Dermis blood vessel endothelial cell (primary cell): ENCODE measurements around the gene MAPK8. TPM values are rescaled to one million over a fixed set of nuclear protein-coding genes. Genes with fewer than 3 reads are reported as not detected.

ENCODE experiments used
- DNase-seq: peaks from one replicate; pipeline ENCODE4 v3.0.0; 2010
- total RNA-seq: library from RNA; depleted of rRNA; stranded (reverse); fragments of >200 nt; gene quantifications from 2 replicates; pipeline ENCODE4 v1.2.3, GENCODE V29; 2014

The MAPK8 gene
- total RNA-seq, 1 donor from 2014 or later, result 81.3 TPM

GRCh38 chr10:48450741-48451466 lies 144.4 kb downstream of the MAPK8 start:
- no peak for DNase-seq

DNA sequence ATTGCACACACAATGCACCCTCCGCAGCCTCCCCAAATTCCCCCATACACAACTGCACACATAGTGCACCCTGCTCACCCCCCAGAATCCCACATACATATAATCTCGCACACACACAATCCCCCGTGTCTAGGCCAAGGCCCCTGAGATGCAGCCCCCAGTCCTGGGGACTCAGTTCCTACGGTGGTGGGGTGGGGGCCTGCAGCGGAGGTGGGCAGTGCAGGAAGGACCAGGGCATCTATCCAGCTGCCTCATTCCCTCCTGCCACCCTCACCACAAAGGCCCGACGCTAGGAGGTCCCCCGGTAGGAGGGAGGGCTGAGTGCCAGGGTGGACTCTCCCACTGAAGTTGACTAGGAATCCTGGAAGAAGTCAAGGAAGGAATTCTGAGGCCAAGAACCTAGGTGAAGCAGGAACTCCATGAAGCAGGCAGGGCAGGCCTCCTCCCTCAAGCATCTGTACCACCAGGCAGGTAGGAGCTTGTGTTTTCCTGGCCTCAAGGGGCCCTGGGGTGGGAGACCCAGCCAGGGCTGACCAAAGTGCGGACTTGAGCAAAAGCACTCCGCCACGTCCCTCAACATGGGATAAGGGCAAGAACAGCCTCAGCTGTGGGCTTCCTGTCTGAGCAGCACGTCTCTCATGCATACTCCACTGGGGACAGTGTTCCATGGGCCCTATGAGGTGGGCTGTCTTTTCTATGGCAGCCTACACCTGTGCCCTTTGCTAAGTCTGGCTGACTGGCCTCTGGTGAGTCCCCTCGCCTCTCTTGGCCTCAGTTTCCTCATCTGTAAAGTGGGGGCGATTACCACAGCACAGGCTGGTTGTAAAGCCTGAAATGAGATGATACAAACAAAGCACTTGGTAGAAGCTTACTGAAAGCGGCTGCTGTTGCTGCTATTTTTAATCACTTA lies 145.7 kb downstream of the MAPK8 start:
- no peak for DNase-seq

DNA sequence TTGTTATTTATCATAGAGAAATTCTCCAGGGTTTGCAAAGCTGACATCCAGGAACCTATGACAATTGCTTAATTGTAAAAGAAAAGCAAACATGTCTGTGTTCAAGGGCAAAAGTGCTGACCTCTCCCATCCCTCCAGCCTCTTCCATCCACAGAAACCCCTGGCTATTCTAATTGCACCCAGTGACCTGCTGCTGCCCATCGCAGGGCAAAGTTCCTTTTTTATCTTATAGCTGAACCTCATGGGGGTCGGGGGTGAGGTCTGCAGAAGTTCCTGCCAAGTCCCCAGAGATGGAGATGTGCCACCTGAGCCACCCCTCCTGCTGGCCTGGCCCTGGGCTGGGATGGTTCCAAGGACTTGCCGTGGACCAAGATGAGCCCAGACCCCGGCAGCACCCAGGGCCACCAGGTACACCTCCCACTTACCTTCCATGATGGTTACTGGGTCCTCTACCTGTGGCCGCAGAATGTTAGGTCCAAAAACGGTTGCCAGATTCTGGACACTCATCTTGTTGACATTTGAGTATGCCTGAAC lies 146.5 kb downstream of the MAPK8 start:
- no peak for DNase-seq

GRCh38 chr10:48453451-48454301 lies 147.2 kb downstream of the MAPK8 start:
- DNase-seq, result no peak

DNA sequence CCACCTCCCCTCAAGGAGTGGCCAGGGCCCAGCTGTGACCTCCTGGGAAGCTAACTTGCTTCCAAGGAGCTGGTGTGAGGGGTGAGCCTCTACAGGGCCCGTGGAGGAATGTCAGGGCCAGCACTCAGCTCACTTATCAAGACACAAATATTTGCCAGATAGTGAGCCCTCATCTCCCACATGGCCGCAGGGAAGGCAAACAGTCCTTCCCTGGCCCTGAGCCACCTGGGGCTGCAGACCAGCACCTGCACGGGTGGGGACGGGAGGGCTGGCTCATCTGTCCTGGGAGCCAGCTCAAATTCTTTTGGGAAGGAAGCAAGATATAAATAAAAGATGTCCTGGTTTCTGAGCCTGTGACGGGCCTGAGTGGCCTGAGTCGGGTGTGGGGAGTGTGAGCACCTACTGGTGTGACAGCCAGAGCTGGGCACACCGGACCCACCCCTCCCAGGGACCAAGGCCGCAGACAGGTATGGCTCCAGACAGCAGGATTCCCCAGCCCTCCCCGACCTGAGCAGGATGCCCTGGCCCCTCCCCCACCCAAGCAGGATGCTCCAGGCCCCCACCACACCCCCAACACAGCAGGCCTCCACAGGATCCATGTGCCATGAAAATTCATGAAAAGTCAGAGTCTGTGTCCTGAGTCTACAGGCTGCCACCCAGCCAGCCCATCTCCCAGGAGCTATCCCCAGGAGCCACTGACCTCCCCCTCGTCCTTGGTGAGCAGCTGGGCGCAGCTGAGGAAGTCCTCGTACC lies 148.0 kb downstream of the MAPK8 start:
- DNase-seq, result no peak

- DNase-seq, result no peak
Observed at GRCh38 chr10:48455055-48455391, 148.5 kb downstream of the MAPK8 start.

GRCh38 chr10:48455392-48456151 lies 149.1 kb downstream of the MAPK8 start:
- DNase-seq, result no peak

- DNase-seq, result peak; percentile 58
Observed at GRCh38 chr10:48456361-48456804, 149.9 kb downstream of the MAPK8 start.

DNA sequence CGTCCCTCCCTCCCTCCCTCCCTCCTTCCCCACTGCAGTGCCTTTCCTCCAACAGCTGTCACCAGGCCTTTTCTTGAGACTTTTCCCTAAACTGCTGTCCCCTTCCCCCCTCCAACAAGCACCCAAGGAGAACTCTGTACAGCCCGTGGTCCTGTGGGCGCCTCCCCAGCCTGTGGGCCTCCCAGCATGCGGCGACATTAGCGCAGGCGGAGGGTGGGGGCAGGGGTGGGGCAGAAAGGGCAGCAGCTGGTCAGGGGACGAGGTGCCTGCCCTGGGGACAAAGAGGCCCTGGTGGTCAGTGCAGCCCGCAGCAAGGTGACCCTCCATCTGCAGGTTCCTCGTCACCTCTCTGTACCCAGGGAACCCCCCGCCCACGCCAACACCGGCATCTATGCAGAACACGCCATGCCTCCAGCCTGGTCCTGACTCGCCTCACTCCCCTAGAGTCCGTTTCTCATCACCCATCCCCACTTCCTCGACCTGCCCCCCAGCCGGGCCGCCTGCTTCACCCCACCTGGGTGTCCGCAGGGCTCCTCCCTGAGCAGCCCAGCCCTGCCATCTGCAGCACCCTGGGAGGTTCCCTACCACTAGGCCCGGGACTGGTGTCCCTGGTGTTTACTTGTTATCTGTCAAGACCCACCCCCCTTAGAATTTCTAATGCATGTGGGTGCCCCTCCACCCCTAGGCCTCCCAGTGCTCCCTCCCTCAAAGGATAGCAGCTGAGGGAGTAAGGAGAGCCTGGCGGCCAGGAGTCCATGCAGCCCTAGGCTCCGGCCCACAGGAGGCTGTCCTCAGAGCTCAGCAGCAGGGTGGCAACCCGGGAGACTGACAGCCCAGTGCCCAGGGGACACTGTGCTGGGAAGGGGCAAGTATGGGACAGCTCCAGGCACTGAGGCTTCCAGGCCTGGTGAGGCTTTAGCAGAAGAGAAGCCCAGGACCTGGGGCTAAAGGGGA lies 150.6 kb downstream of the MAPK8 start:
- no peak for DNase-seq

DNA sequence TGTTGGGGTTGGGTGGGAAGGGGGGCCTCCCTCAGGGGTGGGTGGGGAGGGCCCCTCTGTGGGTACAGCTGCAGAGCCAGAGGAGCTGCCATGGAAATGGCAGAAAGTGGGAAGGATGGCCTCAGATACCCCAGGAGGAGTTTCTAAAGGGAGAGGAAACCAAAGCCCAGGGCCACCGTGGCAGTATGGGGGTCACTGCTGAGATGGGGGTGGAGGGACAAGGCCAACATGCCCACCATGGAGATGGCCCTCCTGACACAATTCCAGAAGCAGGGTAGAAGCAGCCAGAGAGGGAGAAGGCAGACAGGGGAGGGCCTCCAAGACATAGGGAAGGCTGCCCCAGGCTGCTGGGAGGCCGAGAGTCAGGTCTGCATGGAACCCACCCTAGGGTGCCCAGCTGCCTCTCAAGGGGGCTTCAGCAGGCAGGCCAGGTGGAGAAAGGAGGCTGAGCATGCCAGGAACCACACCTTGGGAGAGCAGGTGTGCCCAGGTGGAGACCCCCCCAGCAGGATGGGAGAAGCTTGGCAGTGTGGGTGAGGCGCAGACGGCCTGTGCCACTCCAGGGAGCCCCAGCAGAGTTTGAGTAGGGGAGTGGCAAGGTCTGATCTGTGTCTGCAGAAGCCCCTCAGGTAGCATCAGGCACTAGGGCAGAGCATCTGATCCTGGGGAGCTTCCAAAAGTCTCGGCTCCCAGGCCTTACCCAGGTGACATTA lies 151.6 kb downstream of the MAPK8 start:
- DNase-seq, result no peak

- DNase-seq, result no peak
Observed at GRCh38 chr10:48458662-48459048, 152.2 kb downstream of the MAPK8 start.

GRCh38 chr10:48459270-48460150 lies 153.0 kb downstream of the MAPK8 start:
- no peak for DNase-seq

DNA sequence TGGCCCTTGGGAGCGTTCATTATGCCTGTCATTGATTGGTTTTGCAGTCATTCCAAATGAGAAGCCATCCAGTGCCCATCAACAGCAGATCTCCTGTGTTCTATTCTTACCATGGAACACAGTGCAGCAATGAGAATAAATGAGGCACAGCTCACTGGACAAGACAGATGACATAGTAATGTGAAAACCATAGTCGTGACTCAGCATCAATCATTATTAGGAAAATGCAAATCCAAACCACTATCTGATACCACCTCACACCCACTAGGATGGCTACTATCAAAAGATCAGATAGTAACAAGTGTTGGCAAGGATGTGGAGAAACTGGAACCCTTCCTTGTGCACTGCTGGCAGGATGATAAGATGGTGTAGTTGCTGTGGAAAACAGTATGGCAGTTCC lies 153.7 kb downstream of the MAPK8 start:
- no peak for DNase-seq

DNA sequence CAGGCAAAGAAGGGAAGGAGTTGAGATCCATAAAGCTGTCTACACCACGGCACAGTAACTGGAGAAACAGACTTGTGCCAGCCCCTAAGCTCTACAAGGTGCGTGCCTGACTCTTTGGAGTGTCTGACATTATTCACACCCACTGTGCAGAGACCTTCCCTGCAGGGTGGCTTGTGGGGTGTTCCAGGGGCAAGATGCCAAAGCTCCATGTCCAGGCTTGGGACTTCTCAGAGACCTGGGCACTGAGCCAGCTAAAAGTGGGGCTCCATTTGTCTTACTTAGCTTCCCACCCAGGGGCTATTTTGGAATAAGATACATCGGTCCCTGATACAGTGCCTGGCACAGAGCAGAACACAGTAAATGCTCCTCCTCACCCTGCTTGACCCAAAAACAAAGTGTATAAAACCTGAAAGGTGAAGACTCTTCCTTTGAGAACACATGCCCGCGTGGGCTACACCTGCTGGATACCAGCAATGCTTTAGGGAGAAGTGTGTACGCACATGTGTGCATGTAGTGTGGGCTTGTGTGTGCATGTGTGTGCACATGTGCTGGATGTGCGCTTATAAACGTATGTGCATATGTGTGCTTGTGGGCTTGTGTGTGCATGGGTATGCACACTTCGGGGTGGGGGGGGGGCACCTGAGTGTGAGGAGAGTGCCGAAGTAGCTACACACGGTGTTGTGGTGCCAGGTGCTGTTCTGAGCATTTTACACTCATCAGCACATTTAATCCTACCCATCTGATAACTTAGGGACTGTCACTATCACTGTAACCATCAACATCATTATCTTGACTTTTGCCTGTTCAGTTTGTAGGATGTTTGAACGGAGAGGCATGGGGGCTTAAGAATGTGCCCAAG lies 155.4 kb downstream of the MAPK8 start:
- no peak for DNase-seq

- DNase-seq, result no peak
Observed at GRCh38 chr10:48462482-48463020, 156.1 kb downstream of the MAPK8 start.

DNA sequence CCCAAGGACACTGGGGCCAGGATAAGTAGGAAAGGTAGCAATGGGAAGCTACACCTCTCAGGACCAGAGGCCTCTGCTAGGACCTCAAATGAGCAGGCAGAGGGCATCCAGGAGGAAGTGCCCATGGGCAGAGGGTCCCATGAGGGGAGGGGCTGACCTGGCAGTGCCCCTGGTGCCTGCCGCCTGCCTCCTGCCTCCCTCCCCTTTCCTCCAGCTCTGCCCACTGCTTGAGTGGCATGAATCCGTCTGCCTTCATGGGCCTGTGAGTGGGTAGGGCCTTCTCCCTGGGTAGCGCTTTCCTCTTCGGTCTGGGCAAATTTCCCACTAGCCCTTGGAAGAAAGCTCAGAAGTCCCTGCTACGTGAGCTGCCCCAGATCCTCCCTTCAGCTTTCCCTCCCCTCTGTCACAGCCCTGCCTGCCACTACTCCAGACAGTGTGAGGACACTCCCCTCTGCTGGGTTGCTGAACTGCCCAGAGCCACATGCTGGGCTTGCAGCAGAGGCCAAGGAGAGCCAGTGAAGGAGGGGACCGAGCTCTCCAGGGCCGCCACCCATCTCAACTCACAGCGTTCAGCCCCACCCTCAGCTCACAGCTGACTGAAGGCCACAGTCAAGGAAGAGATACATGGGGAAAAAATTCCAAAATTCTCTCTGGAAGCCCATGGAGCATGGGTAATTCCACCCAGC lies 157.0 kb downstream of the MAPK8 start:
- DNase-seq, result no peak
